Ovary (tissue), 9 donors: Measurements from ENCODE around the gene CHN1. TPM values are rescaled to one million over a fixed set of nuclear protein-coding genes. Genes with fewer than 3 reads are reported as not detected.

Source experiments
- DNase-seq, 5 donors: peaks; one replicate each; pipeline ENCODE4 v3.0.0-alpha.2; 2019 to 2020
- H3K27ac ChIP-seq, 2 donors: fragments of 200-600 bp; one replicate each; pipeline versions ENCODE4 v1.5.1 to v1.8.0; 2019 to 2022
- H3K27me3 ChIP-seq: fragments of 200-600 bp; one replicate; pipeline ENCODE4 v1.8.0; 2022
- H3K36me3 ChIP-seq: fragments of 200-600 bp; sonication (generic); one replicate; pipeline ENCODE4 v1.5.1; 2019
- H3K4me1 ChIP-seq: one replicate; pipeline ENCODE4 v1.8.1; 2013; ENCODE audit warnings: mild to moderate bottlenecking, moderate library complexity; ENCODE audit not compliant: insufficient read depth
- H3K4me3 ChIP-seq: fragments of 200-600 bp; sonication (generic); one replicate; pipeline ENCODE4 v1.5.1; 2017
- H3K9me3 ChIP-seq, 2 donors: fragments of 200-600 bp in 1 of 2; sonication (generic) in 1 of 2; one replicate each; pipeline versions ENCODE4 v1.5.1 to v1.8.1; 2013 to 2019; ENCODE audit warnings: mild to moderate bottlenecking in 1 of 2, moderate library complexity in 1 of 2
- CTCF ChIP-seq, 3 donors: fragments of 450-650 bp in 2 of 3; fragments of 200-600 bp in 1 of 3; IDR thresholded peaks; one replicate each; pipeline versions ENCODE4 v1.5.1 to v1.8.0; 2016 to 2022; ENCODE audit warnings: antibody characterized with exemption in 3 of 3, mild to moderate bottlenecking in 1 of 3
- EP300 ChIP-seq: sonication (generic); formaldehyde crosslinking; IDR thresholded peaks from one replicate; pipeline ENCODE4 v1.6.1; 2017; ENCODE audit warnings: antibody characterized with exemption
- POLR2A ChIP-seq: fragments of 450-650 bp; IDR thresholded peaks from one replicate; pipeline ENCODE4 v1.6.1; 2017; ENCODE audit warnings: antibody characterized with exemption, mild to moderate bottlenecking, moderate library complexity
- WGBS, 3 donors: extraction: QIAGEN DNeasy Blood & Tissue Kit in 1 of 3; methylation state at CpG; one replicate each; pipeline versions ENCODE4 v1.1.5 to v1.1.7; 2013 to 2017; 5-methylcytosine and 5-hydroxymethylcytosine counted together
- intact Hi-C, 4 donors: fragments of 100-400 bp; cut with DNase I; formaldehyde crosslinking; loops; one replicate each; pipeline versions ENCODE4 v1.11.0 to v1.15.1; 2022 to 2023
- polyA plus RNA-seq, 2 donors: library from polyadenylated mRNA; stranded (reverse); fragments of 200-250 nt in 1 of 2; fragments of 350-450 nt in 1 of 2; fragmentation: Illumina TruSeq in 1 of 2; extraction: RNeasy Lipid Tissue Mini Kit (QIAGEN cat#74804) in 1 of 2; gene quantifications; one replicate each; pipeline ENCODE4 v1.2.3, GENCODE V29; 2013 to 2014
- total RNA-seq, 7 donors: library from RNA; depleted of rRNA in 2 of 7; stranded (reverse); fragments of >200 nt in 2 of 7; fragmentation: NEBNext Ultra II Directional in 3 of 7; extraction: Animal tissue kit (Norgen Biotek cat#: 25700) in 3 of 7; gene quantifications; one replicate each; pipeline versions ENCODE4 v1.1.0 to v1.2.4, GENCODE V29; 2016 to 2023
- donor health status: DM: no; HTN: no; CAD: no; lungs with moderate emphysema.
- donor health status: DM: no; HTN: no; CAD: no.
- donor health status: Bipolar disorder and iron deficiency.
- donor health status: DM: yes; HTN: yes; CAD: no.
- donor health status: DM: no; HTN: no; CAD: no.
- donor health status: DM: yes; HTN: yes; CAD: no.

The CHN1 gene
- total and polyA plus RNA-seq, 9 donors = 6.5 to 18.0 (median 9.4) TPM

- Histone ChIP-seq H3K36me3 (no peaks in the 10 kb centered on the region), H3K27ac (no peak overlapping the region), H3K9me3 (no peaks in the 10 kb centered on the region), H3K4me3 (no peak overlapping the region), H3K4me1 (no peaks in the 10 kb centered on the region), H3K27me3 (no peaks in the 10 kb centered on the region)
- TF ChIP-seq EP300 = no peak
- intact Hi-C loops = loop anchor here in 1 of 4 donors (10.0 kb wide), 1 partner anchor 215 kb away; no protein-coding TSS in a partner anchor
- WGBS, 3 donors = 82 to 91% (median 90%) methylated on average over 5 of the region's 5 CpGs
- DNase-seq = no peak
Observed at GRCh38 chr2:174779361-174779928, 225.7 kb downstream of the CHN1 start.

GRCh38 chr2:174778085-174778981 lies 226.8 kb downstream of the CHN1 start:
- H3K4me1 ChIP-seq = no peaks in the 10 kb centered on the region
- no peak overlapping the region for H3K27ac ChIP-seq
- intact Hi-C loops = loop anchor here in 1 of 4 donors (10.0 kb wide), 1 partner anchor 216 kb away; no protein-coding TSS in a partner anchor

GRCh38 chr2:174777347-174778084 lies 227.7 kb downstream of the CHN1 start:
- Histone ChIP-seq H3K9me3 (no peaks in the 10 kb centered on the region), H3K4me1 (no peaks in the 10 kb centered on the region), H3K27ac (no peak overlapping the region), H3K27me3 (no peaks in the 10 kb centered on the region), H3K36me3 (no peaks in the 10 kb centered on the region), H3K4me3 (no peak overlapping the region)
- intact Hi-C loops = loop anchor here in 1 of 4 donors (10.0 kb wide), 1 partner anchor 217 kb away; no protein-coding TSS in a partner anchor
- no peak for DNase-seq
- TF ChIP-seq POLR2A (no peak), CTCF (IDR thresholded peaks at IDR 0.05) (no peak), EP300 (no peak)
- 78 to 87% (median 85%) methylated on average over 5 of the region's 5 CpGs for WGBS, 3 donors

More at GRCh38 chr2:174778085-174778981, 226.8 kb downstream of the CHN1 start:
- Histone ChIP-seq H3K27me3 (no peaks in the 10 kb centered on the region), H3K9me3 (no peaks in the 10 kb centered on the region), H3K36me3 (no peaks in the 10 kb centered on the region), H3K4me3 (no peak overlapping the region)
- 33 to 53% (median 50%) methylated on average over 13 of the region's 13 CpGs for WGBS, 3 donors
- no peak for TF ChIP-seq POLR2A
- no peak for TF ChIP-seq CTCF (IDR thresholded peaks at IDR 0.05)
- no peak for TF ChIP-seq EP300
- DNase-seq = peak in 4 of 5 donors; percentile 17 to 53 (median 34)

GRCh38 chr2:174776675-174777074 lies 228.5 kb downstream of the CHN1 start:
- DNase-seq = no peak
- Histone ChIP-seq H3K27me3 (no peaks in the 10 kb centered on the region), H3K36me3 (no peaks in the 10 kb centered on the region), H3K9me3 (no peaks in the 10 kb centered on the region), H3K27ac (no peak overlapping the region), H3K4me3 (no peak overlapping the region), H3K4me1 (peaks cover 2% of the 10 kb centered on the region)
- TF ChIP-seq POLR2A (no peak), CTCF (IDR thresholded peaks at IDR 0.05) (no peak), EP300 (no peak)
- 43 to 61% (median 47%) methylated on average over 3 of the region's 3 CpGs for WGBS, 3 donors
- intact Hi-C loops = loop anchor here in 1 of 4 donors (10.0 kb wide), 1 partner anchor 218 kb away; no protein-coding TSS in a partner anchor
